Liver (tissue), 9 donors: ENCODE measurements around the gene RABEP2. TPM values are rescaled to one million over a fixed set of nuclear protein-coding genes. Genes with fewer than 3 reads are reported as not detected.

Experiments used
- DNase-seq: peaks from one replicate; pipeline ENCODE4 v3.0.0-alpha.2; 2017; ENCODE audit warnings: low spot score
- H3K27ac ChIP-seq, 2 donors: one replicate each; pipeline ENCODE4 v1.7.0; 2013; ENCODE audit warnings: inconsistent platforms in 2 of 2, low read length in 2 of 2, control low read depth in 1 of 2, low read depth in 1 of 2, mild to moderate bottlenecking in 1 of 2
- H3K27me3 ChIP-seq, 4 donors: one replicate each; pipeline versions ENCODE4 v1.6.1 to v1.7.0; 2013; ENCODE audit warnings: low read length in 3 of 4, inconsistent platforms in 1 of 4, mild to moderate bottlenecking in 1 of 4, moderate library complexity in 1 of 4; ENCODE audit not compliant: control insufficient read depth in 4 of 4, insufficient read depth in 4 of 4
- H3K36me3 ChIP-seq, 4 donors: one replicate each; pipeline versions ENCODE4 v1.6.1 to v1.7.0; 2013; ENCODE audit warnings: low read length in 3 of 4, mild to moderate bottlenecking in 3 of 4, low read depth in 1 of 4, moderate library complexity in 1 of 4; ENCODE audit not compliant: control insufficient read depth in 4 of 4, insufficient read depth in 3 of 4
- H3K4me1 ChIP-seq, 4 donors: one replicate each; pipeline versions ENCODE4 v1.6.1 to v1.7.0; 2013; ENCODE audit warnings: low read length in 3 of 4, mild to moderate bottlenecking in 3 of 4, moderate library complexity in 1 of 4; ENCODE audit not compliant: control insufficient read depth in 4 of 4, insufficient read depth in 4 of 4
- H3K4me3 ChIP-seq, 3 donors: one replicate each; pipeline versions ENCODE4 v1.6.1 to v1.7.0; 2013; ENCODE audit warnings: low read length in 3 of 3, control low read depth in 1 of 3, low read depth in 1 of 3, mild to moderate bottlenecking in 1 of 3
- H3K9ac ChIP-seq, 2 donors: one replicate each; pipeline ENCODE4 v1.7.0; 2013; ENCODE audit warnings: low read length in 2 of 2, mild to moderate bottlenecking in 2 of 2, moderate library complexity in 2 of 2, control low read depth in 1 of 2, low read depth in 1 of 2
- H3K9me3 ChIP-seq, 4 donors: one replicate each; pipeline versions ENCODE4 v1.6.1 to v1.7.0; 2013; ENCODE audit warnings: low read length in 3 of 4; ENCODE audit not compliant: control insufficient read depth in 4 of 4
- ATF3 ChIP-seq: IDR thresholded peaks from 2 replicates; pipeline ENCODE4 v1.6.1; 2016; ENCODE audit warnings: antibody characterized with exemption
- CTCF ChIP-seq: fragments of 150-350 bp; IDR thresholded peaks from 2 replicates; pipeline ENCODE4 v1.5.1; 2017; ENCODE audit warnings: improper control_type of control experiment, low read depth, low read length; ENCODE audit not compliant: missing input control
- EGR1 ChIP-seq, 2 donors: IDR thresholded peaks; 2 replicates each; pipeline ENCODE4 v1.6.1; 2016 to 2018; ENCODE audit warnings: antibody characterized with exemption in 2 of 2, low read depth in 2 of 2
- FOXA1 ChIP-seq: IDR thresholded peaks from 2 replicates; pipeline ENCODE4 v1.6.1; 2016; ENCODE audit warnings: antibody characterized with exemption
- FOXA2 ChIP-seq: IDR thresholded peaks from 2 replicates; pipeline ENCODE4 v1.6.1; 2016; ENCODE audit warnings: antibody characterized with exemption
- GABPA ChIP-seq, 2 donors: IDR thresholded peaks in 1 of 2; conservative IDR thresholded peaks in 1 of 2; 2 replicates each; pipeline ENCODE4 v1.6.1; 2016; ENCODE audit warnings: antibody characterized with exemption in 2 of 2, mild to moderate bottlenecking in 1 of 2, moderate library complexity in 1 of 2
- HNF4A ChIP-seq, 2 donors: conservative IDR thresholded peaks; 2 replicates each; pipeline ENCODE4 v1.6.1; 2016; ENCODE audit warnings: antibody characterized with exemption in 2 of 2, mild to moderate bottlenecking in 2 of 2
- HNF4G ChIP-seq: IDR thresholded peaks from 2 replicates; pipeline ENCODE4 v1.6.1; 2016; ENCODE audit warnings: antibody characterized with exemption
- JUND ChIP-seq, 2 donors: IDR thresholded peaks; 2 replicates each; pipeline ENCODE4 v1.6.1; 2016; ENCODE audit warnings: antibody characterized with exemption in 2 of 2
- MAX ChIP-seq: IDR thresholded peaks from 2 replicates; pipeline ENCODE4 v1.6.1; 2016; ENCODE audit warnings: antibody characterized with exemption
- NR2F2 ChIP-seq: IDR thresholded peaks from 2 replicates; pipeline ENCODE4 v1.6.1; 2016; ENCODE audit warnings: antibody characterized with exemption
- RAD21 ChIP-seq, 2 donors: IDR thresholded peaks; 2 replicates each; pipeline ENCODE4 v1.6.1; 2016; ENCODE audit warnings: antibody characterized with exemption in 2 of 2, mild to moderate bottlenecking in 2 of 2
- REST ChIP-seq: IDR thresholded peaks from 2 replicates; pipeline ENCODE4 v1.6.1; 2016; ENCODE audit warnings: antibody characterized with exemption, mild to moderate bottlenecking
- RXRA ChIP-seq, 2 donors: IDR thresholded peaks; 2 replicates each; pipeline ENCODE4 v1.6.1; 2017 to 2018; ENCODE audit warnings: antibody characterized with exemption in 2 of 2, mild to moderate bottlenecking in 1 of 2
- SP1 ChIP-seq: IDR thresholded peaks from 2 replicates; pipeline ENCODE4 v1.6.1; 2018; ENCODE audit warnings: antibody characterized with exemption, mild to moderate bottlenecking
- TAF1 ChIP-seq: conservative IDR thresholded peaks from 2 replicates; pipeline ENCODE4 v1.6.1; 2016; ENCODE audit warnings: antibody characterized with exemption, mild to moderate bottlenecking
- YY1 ChIP-seq: IDR thresholded peaks from 2 replicates; pipeline ENCODE4 v1.6.1; 2016; ENCODE audit warnings: antibody characterized with exemption, mild to moderate bottlenecking
- ZBTB33 ChIP-seq: IDR thresholded peaks from 2 replicates; pipeline ENCODE4 v1.6.1; 2016; ENCODE audit warnings: antibody characterized with exemption
- WGBS: extraction: QIAGEN DNeasy Blood & Tissue Kit; methylation state at CpG from one replicate; pipeline ENCODE4 v1.1.7; 2013; 5-methylcytosine and 5-hydroxymethylcytosine counted together
- polyA plus RNA-seq, 2 donors: library from polyadenylated mRNA; stranded (reverse) in 1 of 2; unstranded in 1 of 2; fragments of 200-250 nt in 1 of 2; fragments of >200 nt in 1 of 2; fragmentation: Nextera tagmentation in 1 of 2; extraction: Ambion mirVana in 1 of 2; gene quantifications; one replicate each; pipeline versions ENCODE4 v1.2.1 to v1.2.3, GENCODE V29; 2013 to 2015
- total RNA-seq, 2 donors: library from RNA; depleted of rRNA; stranded (reverse); fragments of >200 nt; gene quantifications; one replicate each; pipeline ENCODE4 v1.2.3, GENCODE V29; 2014
- donor health status: healthy.
- donor health status: healthy.
- donor health status: healthy.
- donor health status: healthy.
- donor health status: healthy.

RABEP2 gene
- total and polyA plus RNA-seq, 4 donors: 3.0 to 16.1 (median 8.3) TPM

GRCh38 chr16:28895609-28896008 is 29.4 kb downstream of the RABEP2 start:
- H3K9ac ChIP-seq: no peak overlapping the region
- H3K27me3 ChIP-seq: no peaks in the 10 kb centered on the region
- H3K27ac ChIP-seq: no peak overlapping the region
- H3K4me1 ChIP-seq: no peaks in the 10 kb centered on the region
- TF ChIP-seq SP1 (no peak), HNF4G (no peak), JUND (IDR thresholded peaks at IDR 0.05) (no peak), YY1 (no peak), ATF3 (no peak), RXRA (IDR thresholded peaks at IDR 0.05) (no peak), REST (no peak), EGR1 (IDR thresholded peaks at IDR 0.05; ENCODE audit: low read depth in 2 of 2) (no peak), FOXA1 (no peak), RAD21 (IDR thresholded peaks at IDR 0.05) (no peak), ZBTB33 (no peak), TAF1 (no peak), CTCF (no peak), MAX (no peak), FOXA2 (no peak), NR2F2 (no peak), GABPA (IDR thresholded peaks at IDR 0.05 in 1 of 2, conservative IDR thresholded peaks at IDR 0.05 in 1 of 2) (no peak)
- peaks cover 0 to 2% (median 0%) of the 10 kb centered on the region in 4 donors for H3K36me3 ChIP-seq
- no peaks in the 10 kb centered on the region for H3K9me3 ChIP-seq
- no peak overlapping the region for H3K4me3 ChIP-seq
- no peak for DNase-seq
- 95% methylated on average over 4 of the region's 4 CpGs for WGBS

GRCh38 chr16:28893291-28893690 is 31.7 kb downstream of the RABEP2 start:
- 96% methylated on average over 4 of the region's 4 CpGs for WGBS

More at GRCh38 chr16:28893291-28893690, 31.7 kb downstream of the RABEP2 start:
- H3K4me3 ChIP-seq: no peak overlapping the region
- H3K4me1 ChIP-seq: no peaks in the 10 kb centered on the region
- H3K36me3 ChIP-seq: peaks cover 0 to 2% (median under 1%) of the 10 kb centered on the region in 4 donors
- TF ChIP-seq FOXA2: no peak
- TF ChIP-seq HNF4A (conservative IDR thresholded peaks at IDR 0.05): no peak
- TF ChIP-seq ZBTB33: no peak
- TF ChIP-seq SP1: no peak
- TF ChIP-seq ATF3: no peak
- TF ChIP-seq JUND (IDR thresholded peaks at IDR 0.05): no peak
- TF ChIP-seq RAD21 (IDR thresholded peaks at IDR 0.05): no peak
- no peak for TF ChIP-seq NR2F2
- no peak for TF ChIP-seq CTCF
- TF ChIP-seq FOXA1: no peak
- no peak for TF ChIP-seq RXRA (IDR thresholded peaks at IDR 0.05)
- no peak for TF ChIP-seq MAX
- no peak for TF ChIP-seq EGR1 (IDR thresholded peaks at IDR 0.05; ENCODE audit: low read depth in 2 of 2)
- no peak for TF ChIP-seq TAF1
- no peak for TF ChIP-seq GABPA (IDR thresholded peaks at IDR 0.05 in 1 of 2, conservative IDR thresholded peaks at IDR 0.05 in 1 of 2)
- no peak for TF ChIP-seq YY1
- TF ChIP-seq HNF4G: no peak
- no peaks in the 10 kb centered on the region for H3K9me3 ChIP-seq
- no peak overlapping the region for H3K9ac ChIP-seq
- H3K27me3 ChIP-seq: no peaks in the 10 kb centered on the region
- no peak for DNase-seq
- no peak overlapping the region for H3K27ac ChIP-seq
